8988T (cell line): ENCODE data around the gene ERMARD.

Experiments used
- DNase-seq: peaks from one replicate; pipeline ENCODE4 v3.0.0; 2011

Gene ERMARD

GRCh38 chr6:169827290-169827717, 75.9 kb downstream of the ERMARD start:
- DNase-seq: no peak

GRCh38 chr6:169828176-169828575, 76.8 kb downstream of the ERMARD start:
- no peak for DNase-seq

- peak; percentile 3 for DNase-seq
These were observed 78.4 kb downstream of the ERMARD start for GRCh38 chr6:169829786-169830185.

GRCh38 chr6:169830876-169831275, 79.5 kb downstream of the ERMARD start:
- peak; percentile 2 for DNase-seq
